ENCODE results near the gene TRIM15.
"Not testable (repeated sequence)": the region's sequence is repeated elsewhere in the genome, so short reads cannot be mapped to it uniquely, and the experiment has no call there.

TRIM15 gene

GRCh38 chr6:30135147-30135546 is 28.2 kb upstream of the TRIM15 start:
- intact Hi-C loops (cut with micrococcal nuclease): no loop called here
- no peak overlapping the region for H3K4me3 Mint-ChIP-seq
- H3K36me3 Mint-ChIP-seq (ENCODE audit: low read depth): no peaks in the 10 kb centered on the region
- no peaks in the 10 kb centered on the region for H3K9me3 Mint-ChIP-seq
- H3K4me1 Mint-ChIP-seq (ENCODE audit: low read depth): peaks cover 12% of the 10 kb centered on the region
- H3K27me3 Mint-ChIP-seq: peaks cover 62% of the 10 kb centered on the region
- no peak overlapping the region for H3K27ac Mint-ChIP-seq

GRCh38 chr6:30135757-30136156 is 27.6 kb upstream of the TRIM15 start, which contains the start of gene TRIM40:
Gene TRIM40, plus strand, starts transcription at chr6:30136140. Its CDS starts 897 bp downstream, at chr6:30137037.
- no peaks in the 10 kb centered on the region for H3K36me3 Mint-ChIP-seq (ENCODE audit: low read depth)
- no peaks in the 10 kb centered on the region for H3K9me3 Mint-ChIP-seq
- H3K4me1 Mint-ChIP-seq (ENCODE audit: low read depth): peaks cover 6% of the 10 kb centered on the region
- H3K4me3 Mint-ChIP-seq: no peak within 1 kb of the TSS
- intact Hi-C loops (cut with micrococcal nuclease): no loop called here
- no peak within 1 kb of the TSS for H3K27ac Mint-ChIP-seq
- H3K27me3 Mint-ChIP-seq: peaks cover 59% of the 10 kb centered on the region

- intact Hi-C loops (cut with micrococcal nuclease): no loop called here
- Mint-ChIP-seq H3K9me3 (no peaks in the 10 kb centered on the region), H3K4me1 (ENCODE audit: low read depth) (no peaks in the 10 kb centered on the region), H3K27ac (no peak overlapping the region), H3K27me3 (peaks cover 59% of the 10 kb centered on the region), H3K36me3 (ENCODE audit: low read depth) (no peaks in the 10 kb centered on the region), H3K4me3 (no peak overlapping the region)
Observed at GRCh38 chr6:30136570-30137286, 26.6 kb upstream of the TRIM15 start.

- H3K4me3 Mint-ChIP-seq; H3K36me3 Mint-ChIP-seq (ENCODE audit: low read depth); intact Hi-C loops (cut with micrococcal nuclease); H3K4me1 Mint-ChIP-seq (ENCODE audit: low read depth); H3K9me3 Mint-ChIP-seq; H3K27ac Mint-ChIP-seq: not testable (repeated sequence)
- H3K27me3 Mint-ChIP-seq: peaks cover 56% of the 10 kb centered on the region
Observed at GRCh38 chr6:30140240-30140639, 23.1 kb upstream of the TRIM15 start.

- Mint-ChIP-seq H3K4me3 (no peak overlapping the region), H3K27ac (no peak overlapping the region), H3K36me3 (ENCODE audit: low read depth) (no peaks in the 10 kb centered on the region), H3K9me3 (no peaks in the 10 kb centered on the region), H3K4me1 (ENCODE audit: low read depth) (no peaks in the 10 kb centered on the region), H3K27me3 (peaks cover 50% of the 10 kb centered on the region)
- intact Hi-C loops (cut with micrococcal nuclease): no loop called here
Observed at GRCh38 chr6:30142665-30143064, 20.7 kb upstream of the TRIM15 start.

GRCh38 chr6:30143780-30144179 is 19.6 kb upstream of the TRIM15 start:
- H3K36me3 Mint-ChIP-seq (ENCODE audit: low read depth): no peaks in the 10 kb centered on the region
- no peak overlapping the region for H3K27ac Mint-ChIP-seq
- intact Hi-C loops (cut with micrococcal nuclease): no loop called here
- H3K9me3 Mint-ChIP-seq: no peaks in the 10 kb centered on the region
- H3K4me3 Mint-ChIP-seq: no peak overlapping the region
- peaks cover 47% of the 10 kb centered on the region for H3K27me3 Mint-ChIP-seq
- no peaks in the 10 kb centered on the region for H3K4me1 Mint-ChIP-seq (ENCODE audit: low read depth)

- peaks cover 44% of the 10 kb centered on the region for H3K27me3 Mint-ChIP-seq
- no peak overlapping the region for H3K4me3 Mint-ChIP-seq
- no peaks in the 10 kb centered on the region for H3K36me3 Mint-ChIP-seq (ENCODE audit: low read depth)
- peaks cover 2% of the 10 kb centered on the region for H3K4me1 Mint-ChIP-seq (ENCODE audit: low read depth)
- intact Hi-C loops (cut with micrococcal nuclease): no loop called here
- no peak overlapping the region for H3K27ac Mint-ChIP-seq
- no peaks in the 10 kb centered on the region for H3K9me3 Mint-ChIP-seq
Observed at GRCh38 chr6:30144811-30145210, 18.5 kb upstream of the TRIM15 start.

- no peaks in the 10 kb centered on the region for H3K36me3 Mint-ChIP-seq (ENCODE audit: low read depth)
- no peaks in the 10 kb centered on the region for H3K9me3 Mint-ChIP-seq
- H3K27ac Mint-ChIP-seq: no peak overlapping the region
- peaks cover 10% of the 10 kb centered on the region for H3K4me1 Mint-ChIP-seq (ENCODE audit: low read depth)
- intact Hi-C loops (cut with micrococcal nuclease): no loop called here
- H3K27me3 Mint-ChIP-seq: peaks cover 38% of the 10 kb centered on the region
- no peak overlapping the region for H3K4me3 Mint-ChIP-seq
Observed at GRCh38 chr6:30145818-30146217, 17.5 kb upstream of the TRIM15 start.

- intact Hi-C loops (cut with micrococcal nuclease): no loop called here
Observed at GRCh38 chr6:30147096-30147495, 16.2 kb upstream of the TRIM15 start.

GRCh38 chr6:30149234-30149633 is 14.1 kb upstream of the TRIM15 start:
- H3K4me3 Mint-ChIP-seq: no peak overlapping the region

More at GRCh38 chr6:30147096-30147495, 16.2 kb upstream of the TRIM15 start:
- no peak overlapping the region for H3K27ac Mint-ChIP-seq
- peaks cover 28% of the 10 kb centered on the region for H3K27me3 Mint-ChIP-seq
- H3K36me3 Mint-ChIP-seq (ENCODE audit: low read depth): no peaks in the 10 kb centered on the region
- H3K4me3 Mint-ChIP-seq: no peak overlapping the region
- H3K9me3 Mint-ChIP-seq: no peaks in the 10 kb centered on the region
- H3K4me1 Mint-ChIP-seq (ENCODE audit: low read depth): peaks cover 15% of the 10 kb centered on the region

GRCh38 chr6:30149858-30150550 is 13.3 kb upstream of the TRIM15 start:
- intact Hi-C loops (cut with micrococcal nuclease): no loop called here
- peaks cover 16% of the 10 kb centered on the region for H3K27me3 Mint-ChIP-seq
- H3K9me3 Mint-ChIP-seq: no peaks in the 10 kb centered on the region
- no peak overlapping the region for H3K27ac Mint-ChIP-seq
- H3K4me1 Mint-ChIP-seq (ENCODE audit: low read depth): peaks cover 36% of the 10 kb centered on the region
- no peak overlapping the region for H3K4me3 Mint-ChIP-seq
- no peaks in the 10 kb centered on the region for H3K36me3 Mint-ChIP-seq (ENCODE audit: low read depth)

More at GRCh38 chr6:30149234-30149633, 14.1 kb upstream of the TRIM15 start:
- Mint-ChIP-seq H3K36me3 (ENCODE audit: low read depth) (no peaks in the 10 kb centered on the region), H3K4me1 (ENCODE audit: low read depth) (peaks cover 30% of the 10 kb centered on the region), H3K9me3 (no peaks in the 10 kb centered on the region), H3K27me3 (peaks cover 20% of the 10 kb centered on the region), H3K27ac (no peak overlapping the region)
- intact Hi-C loops (cut with micrococcal nuclease): no loop called here

GRCh38 chr6:30150671-30151395 is 12.5 kb upstream of the TRIM15 start:
- peaks cover 12% of the 10 kb centered on the region for H3K27me3 Mint-ChIP-seq
- H3K9me3 Mint-ChIP-seq: no peaks in the 10 kb centered on the region
- peaks cover 42% of the 10 kb centered on the region for H3K4me1 Mint-ChIP-seq (ENCODE audit: low read depth)
- no peaks in the 10 kb centered on the region for H3K36me3 Mint-ChIP-seq (ENCODE audit: low read depth)
- intact Hi-C loops (cut with micrococcal nuclease): no loop called here
- no peak overlapping the region for H3K27ac Mint-ChIP-seq
- no peak overlapping the region for H3K4me3 Mint-ChIP-seq

- Mint-ChIP-seq H3K4me1 (ENCODE audit: low read depth) (peaks cover 48% of the 10 kb centered on the region), H3K9me3 (no peaks in the 10 kb centered on the region), H3K36me3 (ENCODE audit: low read depth) (no peaks in the 10 kb centered on the region), H3K4me3 (no peak overlapping the region), H3K27me3 (peaks cover 8% of the 10 kb centered on the region), H3K27ac (no peak overlapping the region)
- intact Hi-C loops (cut with micrococcal nuclease): no loop called here
Observed at GRCh38 chr6:30151580-30151979, 11.8 kb upstream of the TRIM15 start.

GRCh38 chr6:30152016-30152673 is 11.2 kb upstream of the TRIM15 start:
- H3K36me3 Mint-ChIP-seq (ENCODE audit: low read depth): no peaks in the 10 kb centered on the region
- intact Hi-C loops (cut with micrococcal nuclease): no loop called here
- peaks cover 6% of the 10 kb centered on the region for H3K27me3 Mint-ChIP-seq
- H3K27ac Mint-ChIP-seq: no peak overlapping the region
- no peaks in the 10 kb centered on the region for H3K9me3 Mint-ChIP-seq
- H3K4me3 Mint-ChIP-seq: no peak overlapping the region
- H3K4me1 Mint-ChIP-seq (ENCODE audit: low read depth): peaks cover 48% of the 10 kb centered on the region
